ENCODE results near the gene APELA.
"Not testable (repeated sequence)": the region's sequence is repeated elsewhere in the genome, so short reads cannot be mapped to it uniquely, and the experiment has no call there.

The APELA gene

GRCh38 chr4:164926301-164926700 is 49.3 kb downstream of the APELA start:
- DNase-seq (ENCODE audit: low spot score): no peak

GRCh38 chr4:164927101-164927500 is 50.1 kb downstream of the APELA start:
- not testable (repeated sequence) for DNase-seq (ENCODE audit: low spot score)

GRCh38 chr4:164930647-164931046 is 53.7 kb downstream of the APELA start:
- no peak for DNase-seq (ENCODE audit: low spot score)

GRCh38 chr4:164931551-164932324 is 54.8 kb downstream of the APELA start:
- DNase-seq (ENCODE audit: low spot score): no peak

GRCh38 chr4:164933244-164933643 is 56.3 kb downstream of the APELA start:
- no peak for DNase-seq (ENCODE audit: low spot score)

GRCh38 chr4:164935363-164935762 is 58.4 kb downstream of the APELA start:
- DNase-seq (ENCODE audit: low spot score): no peak

GRCh38 chr4:164935865-164936606 is 59.1 kb downstream of the APELA start:
- not testable (repeated sequence) for DNase-seq (ENCODE audit: low spot score)

GRCh38 chr4:164937576-164938270 is 60.7 kb downstream of the APELA start:
- no peak for DNase-seq (ENCODE audit: low spot score)

GRCh38 chr4:164943192-164943591 is 66.2 kb downstream of the APELA start:
- no peak for DNase-seq (ENCODE audit: low spot score)

- no peak for DNase-seq (ENCODE audit: low spot score)
Observed at GRCh38 chr4:164945146-164945545, 68.2 kb downstream of the APELA start.

GRCh38 chr4:164946810-164947209 is 69.8 kb downstream of the APELA start:
- DNase-seq (ENCODE audit: low spot score): no peak
